Hair follicle dermal papilla cell (primary cell): ENCODE measurements around the gene ERP29. TPM values are rescaled to one million over a fixed set of nuclear protein-coding genes. Genes with fewer than 3 reads are reported as not detected.

Source experiments
- small RNA-seq: library from RNA; depleted of rRNA; stranded (forward); fragments of <200 nt; gene quantifications from one replicate; pipeline ENCODE3, GENCODE V24; 2012
- total RNA-seq: library from RNA; depleted of rRNA; stranded (reverse); fragments of >200 nt; gene quantifications from 2 replicates; pipeline ENCODE4 v1.2.3, GENCODE V29; 2012

ERP29 gene
- 38.1 and 42.9 TPM in 2 replicates for total RNA-seq

GRCh38 chr12:112012775-112013600, at the start of gene ERP29, which contains the start of gene TMEM116:
Gene ERP29, plus strand, starts transcription at chr12:112013426. Its CDS starts 40 bp downstream, at chr12:112013466.
Gene TMEM116, minus strand, starts transcription at chr12:112013165. Its CDS starts 7,895 bp downstream, at chr12:112005270.

Small RNAs within 50 kb of the gene (small RNA-seq; reads per million reads assigned to genes)
- gene AC004024.1 (not detected), gene MIR3657 (not detected), gene RF00019 (not detected)

Other genes starting within 250 kb of the ERP29 start
- gene ALDH2, start 246.5 kb upstream of the ERP29 start, total RNA-seq: 13.1 and 20.4 TPM in 2 replicates
- 31.2 and 41.2 TPM in 2 replicates for gene MAPKAPK5, start 171.2 kb upstream of the ERP29 start, total RNA-seq
- gene TMEM116, start 261 bp upstream of the ERP29 start, total RNA-seq: 7.2 and 9.4 TPM in 2 replicates
- 20.5 and 21.1 TPM in 2 replicates for gene NAA25, start 95.4 kb downstream of the ERP29 start, total RNA-seq
- gene TRAFD1, start 112.1 kb downstream of the ERP29 start, total RNA-seq: 43.1 and 49.0 TPM in 2 replicates